ENCODE results near the gene TFF1.

Gene TFF1

DNA sequence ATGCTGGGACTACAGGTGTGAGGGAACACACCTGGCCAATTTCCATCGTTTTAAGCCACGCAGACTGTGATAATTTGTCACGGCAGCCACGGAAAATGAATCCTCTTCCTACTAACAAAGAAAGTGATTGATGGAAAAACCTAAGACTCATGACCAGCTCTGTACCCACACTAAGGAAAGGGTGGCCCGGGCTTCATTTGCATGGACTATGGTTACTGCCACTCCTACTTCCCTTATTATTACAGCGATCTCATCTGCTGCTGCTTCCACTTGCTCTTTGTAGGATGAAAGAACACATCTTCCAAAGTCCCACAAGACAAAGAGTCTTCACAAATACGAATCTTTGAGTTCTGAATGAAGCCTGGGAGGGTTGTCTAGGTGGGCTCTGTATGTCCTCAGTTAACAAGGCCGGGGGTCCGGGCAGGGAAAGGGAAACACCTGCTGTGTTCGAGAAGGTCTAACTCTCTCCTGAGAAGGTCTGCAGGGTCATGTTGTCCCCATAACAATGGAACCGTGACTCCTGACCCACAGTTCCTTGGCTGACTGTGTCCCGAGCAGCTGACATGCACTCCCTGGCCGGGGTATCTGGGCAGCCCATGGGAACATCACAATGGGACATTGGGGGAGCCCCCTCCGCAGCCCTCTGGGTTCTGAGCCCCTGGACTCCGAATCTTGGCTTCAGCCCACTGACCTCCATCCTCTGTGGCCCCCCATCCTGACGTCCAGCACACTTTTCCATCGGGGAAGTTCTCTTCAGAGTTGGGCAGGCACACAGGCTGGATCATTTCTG is 13.3 kb upstream of the TFF1 start:
- no peak for DNase-seq

DNA sequence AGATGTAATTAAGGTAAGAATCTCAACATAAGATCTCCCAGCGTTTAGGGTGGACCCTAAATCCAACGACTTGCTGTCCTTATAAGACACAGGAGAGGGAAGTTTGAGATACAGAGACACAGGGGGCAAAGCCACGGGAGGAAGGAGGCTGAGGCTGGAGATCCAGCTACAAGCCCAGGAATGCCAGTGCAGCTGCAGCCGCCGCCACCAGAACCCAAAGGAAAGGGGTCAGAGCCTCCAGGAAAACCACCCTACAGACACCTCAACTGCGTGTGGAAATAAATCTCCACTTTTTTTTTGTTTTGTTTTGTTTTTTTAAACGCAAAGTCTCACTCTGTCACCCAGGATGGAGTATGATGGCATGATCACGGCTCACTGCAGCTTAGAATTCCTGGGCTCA is 12.1 kb upstream of the TFF1 start:
- DNase-seq = no peak

DNA sequence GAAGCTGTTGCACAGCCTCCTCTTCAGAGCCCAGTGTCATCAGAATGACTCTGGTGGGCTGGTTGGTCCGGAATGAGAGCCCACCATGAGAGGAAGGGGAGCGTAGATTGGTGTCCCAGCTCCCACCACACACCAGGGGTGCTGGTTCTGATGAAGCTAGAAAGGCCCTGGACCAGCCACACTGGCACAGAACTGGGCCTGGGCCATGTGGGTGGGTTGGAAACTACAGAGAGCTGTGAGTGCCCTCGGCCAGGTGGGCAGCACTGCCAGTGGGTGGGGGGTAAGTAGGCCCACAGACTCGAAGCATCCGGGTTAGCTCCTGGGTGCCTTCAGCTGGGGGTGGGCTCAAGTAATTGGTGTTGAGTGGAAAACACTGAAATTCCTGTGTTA is 11.6 kb upstream of the TFF1 start:
- DNase-seq = no peak

GRCh38 chr21:42377211-42377950 is 11.0 kb upstream of the TFF1 start:
- no peak for DNase-seq

- DNase-seq = no peak
Measured at GRCh38 chr21:42376338-42376982, 10.1 kb upstream of the TFF1 start.

DNA sequence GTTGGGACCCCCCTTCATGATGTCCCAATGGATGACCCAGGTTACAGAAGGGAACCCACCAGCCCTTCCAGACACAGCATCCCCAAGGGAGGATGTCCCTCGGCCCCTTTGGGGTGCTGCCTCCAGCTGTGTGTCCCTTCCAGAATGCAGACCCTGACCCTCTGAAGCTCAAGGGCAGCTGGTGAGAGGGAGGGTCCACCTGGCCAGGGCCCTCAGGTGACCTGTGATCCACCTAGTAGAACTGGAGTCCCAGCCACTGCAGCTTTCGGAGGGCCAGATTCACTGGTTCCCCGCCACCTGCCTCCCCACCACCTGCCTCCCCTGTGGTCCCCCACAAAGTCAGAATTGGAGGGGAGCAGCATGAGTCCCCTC is 9.6 kb upstream of the TFF1 start:
- DNase-seq = no peak

GRCh38 chr21:42375506-42375905 is 9.2 kb upstream of the TFF1 start:
- DNase-seq = no peak

GRCh38 chr21:42374864-42375499 is 8.6 kb upstream of the TFF1 start:
- no peak for DNase-seq

GRCh38 chr21:42374457-42374856 is 8.1 kb upstream of the TFF1 start:
- DNase-seq = no peak

DNA sequence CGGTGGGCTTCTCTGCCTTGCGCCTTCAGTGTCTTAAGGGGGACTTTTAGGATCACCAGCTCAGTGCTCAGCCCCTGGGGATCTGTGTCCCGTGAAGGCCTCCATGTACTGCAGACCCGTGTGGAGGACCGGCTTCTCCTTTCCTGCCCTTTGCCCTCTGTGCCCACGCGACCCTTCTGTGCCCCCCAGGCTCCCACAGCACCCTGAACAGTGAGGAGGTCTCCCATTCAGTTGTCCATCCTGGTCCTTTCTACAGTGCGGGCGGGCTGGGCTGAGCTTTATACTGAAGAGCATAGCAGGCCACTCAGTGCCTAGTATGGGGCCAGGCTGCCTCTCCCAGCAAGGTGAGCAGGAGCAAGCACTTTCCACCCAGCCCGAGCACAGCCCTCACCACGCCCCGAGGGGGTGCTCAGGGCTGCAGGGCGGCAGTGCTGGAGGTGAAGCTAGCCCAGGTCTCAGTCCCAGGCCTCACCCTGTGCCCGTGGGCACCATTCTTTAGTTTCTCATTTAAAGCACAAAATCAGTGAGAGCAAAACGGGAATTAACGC is 7.6 kb upstream of the TFF1 start:
- DNase-seq = no peak

DNA sequence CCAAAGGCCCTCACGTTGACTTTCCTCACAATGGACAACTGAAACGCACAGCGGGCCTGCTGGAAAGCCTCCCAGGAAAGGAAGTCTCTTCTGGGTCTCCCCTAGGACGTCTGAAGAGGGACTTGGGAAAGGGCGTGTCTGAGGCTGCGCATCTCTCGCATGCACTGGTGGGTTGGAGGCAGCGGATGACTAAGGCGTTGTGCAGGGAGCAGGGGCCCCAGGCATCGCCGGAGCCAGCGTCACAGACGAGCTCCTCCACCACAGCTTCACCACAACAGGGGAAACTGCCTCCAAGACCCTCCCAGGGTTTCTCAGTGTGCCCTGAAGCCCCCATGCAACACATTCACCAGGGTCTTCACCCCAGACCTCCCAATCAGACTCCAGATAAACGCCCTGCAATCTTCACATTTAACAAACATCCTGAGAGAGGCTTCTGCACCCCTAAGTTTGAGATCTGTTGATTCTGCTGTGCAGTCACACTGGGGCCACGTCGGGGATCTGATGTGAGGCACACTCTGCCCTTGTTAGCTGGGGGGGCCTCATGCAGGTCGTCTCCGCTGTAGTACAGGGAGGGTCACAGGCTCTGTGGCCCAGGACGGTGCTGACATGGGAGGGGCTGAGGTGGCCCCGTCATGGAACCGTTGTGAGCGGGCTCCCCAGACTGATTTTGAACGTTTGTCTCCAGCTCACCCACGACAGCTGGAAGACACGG is 7.0 kb upstream of the TFF1 start:
- DNase-seq = no peak

DNA sequence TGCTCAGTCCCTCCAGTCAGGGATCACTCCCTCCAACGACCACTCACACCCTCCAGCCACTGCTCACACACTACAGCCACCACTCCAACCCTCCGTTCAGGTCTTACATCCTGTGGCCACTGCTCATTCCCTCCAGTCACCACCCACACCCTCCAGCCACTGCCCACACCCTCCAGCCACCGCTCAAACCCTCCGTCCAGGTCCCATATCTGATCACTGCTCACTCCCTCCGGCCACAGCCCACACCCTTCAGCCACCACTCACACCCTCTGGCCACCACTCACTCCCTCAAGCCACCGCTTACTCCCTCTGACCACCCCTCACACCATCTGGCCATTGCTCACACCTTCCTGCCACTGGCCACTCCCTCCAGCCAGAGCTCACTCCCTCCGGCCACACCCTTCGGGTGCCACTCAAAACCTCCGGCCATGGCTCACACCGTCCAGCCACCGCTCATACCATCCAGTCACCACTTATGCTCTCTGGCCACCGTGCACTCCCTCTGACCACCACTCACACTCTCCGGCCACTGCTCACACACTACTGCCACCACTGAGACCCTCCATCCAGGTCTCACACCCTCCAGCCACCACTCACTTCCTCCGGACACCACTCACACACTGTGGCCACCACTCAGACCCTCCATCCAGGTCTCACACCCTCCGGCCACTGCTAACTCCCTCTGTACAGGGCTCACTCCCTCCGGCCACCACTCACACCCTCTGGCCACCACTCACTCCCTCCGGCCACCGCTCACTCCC is 4.7 kb upstream of the TFF1 start:
- no peak for DNase-seq

- DNase-seq = no peak
Measured at GRCh38 chr21:42369821-42370220, 3.5 kb upstream of the TFF1 start.

DNA sequence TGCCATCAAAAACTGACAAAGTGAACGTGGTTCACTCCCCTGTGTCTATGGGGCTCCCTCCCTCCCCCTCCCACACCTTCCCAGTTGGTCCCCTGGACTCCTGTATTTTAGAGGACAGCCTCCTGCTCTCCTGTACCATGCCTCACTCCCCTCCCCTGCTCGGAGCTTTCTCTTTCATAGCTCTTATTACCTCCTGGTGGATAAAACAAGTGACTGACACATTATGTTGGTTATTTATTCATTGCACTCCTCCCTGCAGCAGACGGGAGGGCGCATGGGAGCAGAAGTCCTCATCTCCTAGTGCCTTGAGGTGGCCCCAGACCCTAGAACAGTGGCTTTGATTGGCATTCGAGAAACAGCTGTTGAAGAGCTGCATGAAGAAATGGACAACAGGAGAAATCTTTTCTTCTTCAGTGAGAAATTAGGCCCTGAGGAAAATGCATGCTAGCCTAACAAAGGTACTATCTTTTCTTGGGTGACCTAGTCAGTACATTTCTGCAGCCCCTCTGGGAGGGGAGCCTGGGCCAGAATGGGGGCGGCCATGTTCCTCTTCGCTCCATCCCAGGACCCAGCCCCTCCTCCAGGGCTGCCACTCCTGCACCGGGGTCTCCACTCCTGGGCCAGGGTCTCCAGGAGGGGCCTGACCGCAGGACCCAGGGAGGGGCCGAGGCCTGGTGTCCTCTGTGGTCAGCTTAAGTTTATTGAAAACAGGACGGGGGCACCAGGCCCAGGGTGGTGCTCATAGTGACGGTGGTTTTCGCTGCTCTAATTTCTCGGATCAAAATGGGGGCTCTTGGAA is 1.2 kb upstream of the TFF1 start:
- no peak for DNase-seq

GRCh38 chr21:42365770-42366169 is 565 bp downstream of the TFF1 start:
- no peak for DNase-seq

GRCh38 chr21:42364304-42364865 is 1.9 kb downstream of the TFF1 start:
- DNase-seq = no peak

- no peak for DNase-seq
Measured at GRCh38 chr21:42363312-42363711, 3.0 kb downstream of the TFF1 start.

- no peak for DNase-seq
Measured at GRCh38 chr21:42362700-42363099, 3.6 kb downstream of the TFF1 start.

DNA sequence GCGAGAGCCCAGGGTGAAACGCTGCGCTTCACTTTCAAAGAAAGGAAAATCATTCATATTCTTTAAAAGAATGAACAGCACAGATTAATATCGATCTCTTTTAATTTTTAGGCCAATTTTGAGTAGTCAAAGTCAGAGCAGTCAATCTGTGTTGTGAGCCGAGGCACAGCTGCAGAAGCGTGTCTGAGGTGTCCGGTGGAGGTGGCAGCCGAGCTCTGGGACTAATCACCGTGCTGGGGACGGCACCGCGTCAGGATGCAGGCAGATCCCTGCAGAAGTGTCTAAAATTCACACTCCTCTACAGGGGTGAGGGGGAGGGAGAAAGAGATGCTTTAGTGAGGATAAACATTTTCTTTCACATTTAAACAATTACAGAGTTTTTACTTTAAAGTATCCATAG is 4.1 kb downstream of the TFF1 start:
- DNase-seq = no peak

DNA sequence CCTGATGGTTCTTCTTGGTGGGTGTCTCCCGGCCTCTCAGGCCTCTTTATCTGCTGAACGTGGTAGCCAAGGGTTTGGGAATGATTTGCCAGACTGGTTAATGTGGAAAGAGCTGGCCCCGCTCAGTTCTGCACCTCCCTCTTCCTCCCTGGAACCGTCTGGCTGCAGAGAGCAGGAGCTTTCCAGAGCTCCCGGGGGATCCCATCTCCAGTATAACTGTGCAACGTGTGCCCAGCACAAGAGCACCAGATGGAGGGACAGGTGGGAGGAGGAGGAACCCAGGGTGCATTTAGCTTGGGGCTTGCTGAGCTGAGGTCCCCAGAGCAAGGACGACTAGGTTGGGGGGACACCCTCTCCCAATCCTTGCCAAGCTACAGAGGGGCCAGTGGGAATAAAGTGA is 5.0 kb downstream of the TFF1 start:
- no peak for DNase-seq

DNA sequence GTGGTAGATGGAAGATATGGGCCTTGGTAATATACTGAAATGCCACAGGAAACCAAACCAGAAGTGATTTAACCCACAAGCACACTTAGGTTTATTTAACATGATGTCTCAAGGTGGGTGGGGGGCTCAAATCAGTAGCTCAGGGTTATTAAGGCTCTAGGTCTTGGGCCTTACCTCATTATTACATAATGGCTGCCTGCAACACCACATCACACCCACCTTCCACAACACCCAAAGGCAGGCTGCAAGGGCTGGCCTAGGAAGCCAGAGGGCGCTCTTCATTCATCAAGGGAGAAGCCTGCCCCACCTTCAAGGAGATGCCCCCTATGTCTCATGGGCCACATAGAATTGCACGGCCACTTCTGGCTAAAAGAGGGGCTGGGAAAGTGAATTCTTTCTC is 6.0 kb downstream of the TFF1 start:
- DNase-seq = no peak
